ENCODE results near the gene CASP2. TPM values are rescaled to one million over a fixed set of nuclear protein-coding genes. Genes with fewer than 3 reads are reported as not detected.

CASP2 gene
- total RNA-seq, 6 donors from 2014 or later, result 9.1 to 34.8 (median 24.3) TPM

- no peak for DNase-seq
- H3K27me3 ChIP-seq, result no peaks in the 10 kb centered on the region
- H3K4me1 ChIP-seq, result peaks cover 0 to 7% (median 2%) of the 10 kb centered on the region in 4 donors
- 87 to 92% methylated on average over 3 of the region's 3 CpGs for WGBS, 2 donors
- no peaks in the 10 kb centered on the region for H3K9me3 ChIP-seq
- TF ChIP-seq POLR2A (IDR thresholded peaks at IDR 0.05) (no peak), CTCF (IDR thresholded peaks at IDR 0.05) (no peak), POLR2AphosphoS5 (IDR thresholded peaks at IDR 0.05) (no peak), EP300 (IDR thresholded peaks at IDR 0.05) (no peak)
- no peak overlapping the region for H3K4me3 ChIP-seq
- H3K27ac ChIP-seq, result no peak overlapping the region
- ATAC-seq (ENCODE audit: low FRiP score in 2 of 2), result no peak
- no peaks in the 10 kb centered on the region for H3K36me3 ChIP-seq
Observed at GRCh38 chr7:143256325-143256724, 31.8 kb upstream of the CASP2 start.

GRCh38 chr7:143256932-143257331 is 31.2 kb upstream of the CASP2 start:
- H3K27ac ChIP-seq, result no peak overlapping the region
- no peak overlapping the region for H3K4me3 ChIP-seq
- H3K4me1 ChIP-seq, result peaks cover 0 to 7% (median 2%) of the 10 kb centered on the region in 4 donors
- H3K36me3 ChIP-seq, result no peaks in the 10 kb centered on the region
- DNase-seq, result no peak
- TF ChIP-seq EP300 (IDR thresholded peaks at IDR 0.05) (no peak), POLR2AphosphoS5 (IDR thresholded peaks at IDR 0.05) (no peak), CTCF (IDR thresholded peaks at IDR 0.05) (no peak), POLR2A (IDR thresholded peaks at IDR 0.05) (no peak)
- ATAC-seq (ENCODE audit: low FRiP score in 2 of 2), result no peak
- no peaks in the 10 kb centered on the region for H3K9me3 ChIP-seq
- 91 to 94% methylated on average over 4 of the region's 4 CpGs for WGBS, 2 donors
- H3K27me3 ChIP-seq, result no peaks in the 10 kb centered on the region

GRCh38 chr7:143257501-143257900 is 30.6 kb upstream of the CASP2 start:
- peaks cover under 1 to 8% (median 2%) of the 10 kb centered on the region in 4 donors for H3K4me1 ChIP-seq
- no peaks in the 10 kb centered on the region for H3K9me3 ChIP-seq
- no peak overlapping the region for H3K4me3 ChIP-seq
- H3K27ac ChIP-seq, result no peak overlapping the region
- H3K27me3 ChIP-seq, result no peaks in the 10 kb centered on the region
- no peaks in the 10 kb centered on the region for H3K36me3 ChIP-seq
- DNase-seq, result no peak
- TF ChIP-seq POLR2A (IDR thresholded peaks at IDR 0.05) (no peak), POLR2AphosphoS5 (IDR thresholded peaks at IDR 0.05) (no peak), EP300 (IDR thresholded peaks at IDR 0.05) (no peak), CTCF (IDR thresholded peaks at IDR 0.05) (no peak)
- ATAC-seq (ENCODE audit: low FRiP score in 2 of 2), result no peak
- WGBS, 2 donors, result 93% methylated on average over 5 of the region's 5 CpGs

GRCh38 chr7:143258831-143259230 is 29.3 kb upstream of the CASP2 start:
- TF ChIP-seq POLR2AphosphoS5 (IDR thresholded peaks at IDR 0.05), result no peak
- no peak for TF ChIP-seq POLR2A (IDR thresholded peaks at IDR 0.05)
- no peak for TF ChIP-seq CTCF (IDR thresholded peaks at IDR 0.05)
- TF ChIP-seq EP300 (IDR thresholded peaks at IDR 0.05), result no peak
- Histone ChIP-seq H3K27me3 (no peaks in the 10 kb centered on the region), H3K36me3 (no peaks in the 10 kb centered on the region), H3K27ac (peak overlapping the region in 2 of 4 donors; percentile 42 to 55), H3K4me3 (no peak overlapping the region), H3K4me1 (peaks cover 4 to 15% (median 6%) of the 10 kb centered on the region in 4 donors), H3K9me3 (no peaks in the 10 kb centered on the region)
- no peak for ATAC-seq (ENCODE audit: low FRiP score in 2 of 2)
- WGBS, 2 donors, result 17 to 27% methylated on average over 2 of the region's 2 CpGs
- DNase-seq, result peak in 1 of 2 donors; percentile 36

- Histone ChIP-seq H3K4me3 (no peak overlapping the region), H3K9me3 (no peaks in the 10 kb centered on the region), H3K36me3 (no peaks in the 10 kb centered on the region), H3K27ac (no peak overlapping the region), H3K4me1 (peaks cover 11 to 23% (median 15%) of the 10 kb centered on the region in 4 donors), H3K27me3 (no peaks in the 10 kb centered on the region)
- WGBS, 2 donors, result 83 to 96% methylated on average over 2 of the region's 2 CpGs
- DNase-seq (no peak), ATAC-seq (ENCODE audit: low FRiP score in 2 of 2) (no peak)
- no peak for TF ChIP-seq POLR2AphosphoS5 (IDR thresholded peaks at IDR 0.05)
- TF ChIP-seq EP300 (IDR thresholded peaks at IDR 0.05), result no peak
- TF ChIP-seq POLR2A (IDR thresholded peaks at IDR 0.05), result no peak
- no peak for TF ChIP-seq CTCF (IDR thresholded peaks at IDR 0.05)
Observed at GRCh38 chr7:143259765-143260164, 28.4 kb upstream of the CASP2 start.
